Measurements from ENCODE around the gene PKHD1.

- TF ChIP-seq POLR2A (IDR thresholded peaks at IDR 0.05), result no peak
- TF ChIP-seq CTCF (IDR thresholded peaks at IDR 0.05), result no peak
Measured at GRCh38 chr6:52009466-52010140, 77.8 kb downstream of the PKHD1 start.

Data from uterus (tissue), 2 donors.